Measurements from ENCODE around the gene C1QTNF5.

DNA sequence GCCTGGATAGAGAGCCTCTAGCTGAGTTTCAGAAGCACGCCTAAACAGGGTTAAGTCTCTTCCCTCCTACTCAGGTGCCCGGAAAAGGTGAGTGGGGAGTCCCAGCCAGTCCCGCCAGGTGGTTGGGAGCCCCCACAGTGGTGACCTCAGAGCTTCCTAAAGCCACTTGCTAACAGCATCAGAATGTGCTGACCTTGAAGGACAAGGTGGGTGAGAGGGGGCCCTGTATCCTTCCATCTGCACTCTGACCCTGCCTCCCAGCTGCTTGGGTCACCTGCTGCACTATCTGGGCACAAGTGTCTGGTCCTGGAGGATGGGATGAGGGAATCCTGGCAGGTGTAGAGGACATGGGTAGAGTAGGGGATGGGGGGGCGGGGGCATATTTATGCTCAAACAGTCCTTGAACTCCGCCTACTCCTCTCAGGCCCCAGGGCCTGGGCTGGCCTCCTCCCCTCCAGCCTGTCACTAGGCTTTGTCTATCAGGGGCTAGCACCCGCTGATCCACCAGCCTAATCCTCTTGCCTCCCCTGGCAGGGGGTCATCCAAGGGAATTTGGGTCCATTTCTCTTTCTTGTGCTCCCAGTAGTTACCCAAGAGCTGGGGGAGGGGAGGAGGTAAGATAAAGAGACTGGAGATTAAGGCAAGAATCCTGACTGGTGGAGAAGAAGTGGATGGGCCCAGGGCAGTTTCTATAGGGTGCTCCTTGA, 37.4 kb upstream of the C1QTNF5 start:
- TF ChIP-seq, protein P1, sequence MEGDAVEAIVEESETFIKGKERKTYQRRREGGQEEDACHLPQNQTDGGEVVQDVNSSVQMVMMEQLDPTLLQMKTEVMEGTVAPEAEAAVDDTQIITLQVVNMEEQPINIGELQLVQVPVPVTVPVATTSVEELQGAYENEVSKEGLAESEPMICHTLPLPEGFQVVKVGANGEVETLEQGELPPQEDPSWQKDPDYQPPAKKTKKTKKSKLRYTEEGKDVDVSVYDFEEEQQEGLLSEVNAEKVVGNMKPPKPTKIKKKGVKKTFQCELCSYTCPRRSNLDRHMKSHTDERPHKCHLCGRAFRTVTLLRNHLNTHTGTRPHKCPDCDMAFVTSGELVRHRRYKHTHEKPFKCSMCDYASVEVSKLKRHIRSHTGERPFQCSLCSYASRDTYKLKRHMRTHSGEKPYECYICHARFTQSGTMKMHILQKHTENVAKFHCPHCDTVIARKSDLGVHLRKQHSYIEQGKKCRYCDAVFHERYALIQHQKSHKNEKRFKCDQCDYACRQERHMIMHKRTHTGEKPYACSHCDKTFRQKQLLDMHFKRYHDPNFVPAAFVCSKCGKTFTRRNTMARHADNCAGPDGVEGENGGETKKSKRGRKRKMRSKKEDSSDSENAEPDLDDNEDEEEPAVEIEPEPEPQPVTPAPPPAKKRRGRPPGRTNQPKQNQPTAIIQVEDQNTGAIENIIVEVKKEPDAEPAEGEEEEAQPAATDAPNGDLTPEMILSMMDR (IDR thresholded peaks at IDR 0.05 in 4 of 5, conservative IDR thresholded peaks at IDR 0.05 in 1 of 5): no peak
- no peak for TF ChIP-seq POLR2A (IDR thresholded peaks at IDR 0.05)

All from gastrocnemius medialis (tissue), 4 donors.